ENCODE results near the gene ANKRD11. TPM values are rescaled to one million over a fixed set of nuclear protein-coding genes. Genes with fewer than 3 reads are reported as not detected.

The ANKRD11 gene
- total RNA-seq, 1 experiment from 2014 or later = 99.4 TPM

DNA sequence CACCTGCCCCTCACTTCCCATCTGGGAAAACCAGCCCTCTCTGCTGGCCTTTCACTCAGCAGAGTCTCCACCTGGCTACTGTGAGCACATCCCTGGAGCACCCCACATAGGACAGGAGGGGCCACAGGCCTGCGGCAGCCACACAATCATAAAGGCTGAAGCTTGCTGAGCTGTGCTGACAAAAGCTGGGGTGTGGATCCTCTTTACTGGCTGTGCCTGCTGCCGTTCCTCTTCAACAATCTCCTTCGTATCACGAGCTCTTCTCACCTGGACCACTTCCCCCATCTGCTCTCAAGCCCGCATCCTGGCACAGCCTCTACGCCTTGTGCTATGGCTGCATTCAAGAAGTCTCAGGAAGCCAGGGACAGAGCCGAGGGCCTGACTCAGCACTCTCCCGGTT lies 186.7 kb downstream of the ANKRD11 start:
- H3K9me3 ChIP-seq (ENCODE audit: control insufficient read depth, insufficient read depth, low read depth, low read length) = no peaks in the 10 kb centered on the region
- in situ Hi-C loops (cut with HindIII; ENCODE audit: low pct_unique_long_range_greater_than_20kb, low sequenced_read_pairs) = no loop called here
- no peaks in the 10 kb centered on the region for H3K27me3 ChIP-seq (ENCODE audit: control insufficient read depth, insufficient read depth, low read length)
- H3K4me3 ChIP-seq (ENCODE audit: low read depth in 2 of 2, low read length in 2 of 2) = no peak overlapping the region
- CTCF ChIA-PET = no interaction called here
- DNase-seq (ENCODE audit: low read depth, low spot score) (no peak), ATAC-seq (no peak)
- no TSS peak for BruUV-seq (replicated peaks)
- H3K36me3 ChIP-seq (ENCODE audit: control insufficient read depth, insufficient read depth, low read length) = no peaks in the 10 kb centered on the region
- H3K27ac ChIP-seq (ENCODE audit: low read length) = peak overlapping the region; percentile 44
- TF ChIP-seq SIN3A (IDR thresholded peaks at IDR 0.05; ENCODE audit: borderline replicate concordance, insufficient read depth, low read depth, low read length) (no peak), POLR2AphosphoS5 (IDR thresholded peaks at IDR 0.05; ENCODE audit: low read depth, low read length) (no peak), TCF7L2 (IDR thresholded peaks at IDR 0.05; ENCODE audit: low read depth, low read length) (no peak)
- TF ChIP-seq, protein P1, sequence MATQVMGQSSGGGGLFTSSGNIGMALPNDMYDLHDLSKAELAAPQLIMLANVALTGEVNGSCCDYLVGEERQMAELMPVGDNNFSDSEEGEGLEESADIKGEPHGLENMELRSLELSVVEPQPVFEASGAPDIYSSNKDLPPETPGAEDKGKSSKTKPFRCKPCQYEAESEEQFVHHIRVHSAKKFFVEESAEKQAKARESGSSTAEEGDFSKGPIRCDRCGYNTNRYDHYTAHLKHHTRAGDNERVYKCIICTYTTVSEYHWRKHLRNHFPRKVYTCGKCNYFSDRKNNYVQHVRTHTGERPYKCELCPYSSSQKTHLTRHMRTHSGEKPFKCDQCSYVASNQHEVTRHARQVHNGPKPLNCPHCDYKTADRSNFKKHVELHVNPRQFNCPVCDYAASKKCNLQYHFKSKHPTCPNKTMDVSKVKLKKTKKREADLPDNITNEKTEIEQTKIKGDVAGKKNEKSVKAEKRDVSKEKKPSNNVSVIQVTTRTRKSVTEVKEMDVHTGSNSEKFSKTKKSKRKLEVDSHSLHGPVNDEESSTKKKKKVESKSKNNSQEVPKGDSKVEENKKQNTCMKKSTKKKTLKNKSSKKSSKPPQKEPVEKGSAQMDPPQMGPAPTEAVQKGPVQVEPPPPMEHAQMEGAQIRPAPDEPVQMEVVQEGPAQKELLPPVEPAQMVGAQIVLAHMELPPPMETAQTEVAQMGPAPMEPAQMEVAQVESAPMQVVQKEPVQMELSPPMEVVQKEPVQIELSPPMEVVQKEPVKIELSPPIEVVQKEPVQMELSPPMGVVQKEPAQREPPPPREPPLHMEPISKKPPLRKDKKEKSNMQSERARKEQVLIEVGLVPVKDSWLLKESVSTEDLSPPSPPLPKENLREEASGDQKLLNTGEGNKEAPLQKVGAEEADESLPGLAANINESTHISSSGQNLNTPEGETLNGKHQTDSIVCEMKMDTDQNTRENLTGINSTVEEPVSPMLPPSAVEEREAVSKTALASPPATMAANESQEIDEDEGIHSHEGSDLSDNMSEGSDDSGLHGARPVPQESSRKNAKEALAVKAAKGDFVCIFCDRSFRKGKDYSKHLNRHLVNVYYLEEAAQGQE (IDR thresholded peaks at IDR 0.05; ENCODE audit: insufficient read depth in 1 of 2, low read depth in 2 of 2, low read length in 1 of 2) = no peak
- TF ChIP-seq, protein P2, sequence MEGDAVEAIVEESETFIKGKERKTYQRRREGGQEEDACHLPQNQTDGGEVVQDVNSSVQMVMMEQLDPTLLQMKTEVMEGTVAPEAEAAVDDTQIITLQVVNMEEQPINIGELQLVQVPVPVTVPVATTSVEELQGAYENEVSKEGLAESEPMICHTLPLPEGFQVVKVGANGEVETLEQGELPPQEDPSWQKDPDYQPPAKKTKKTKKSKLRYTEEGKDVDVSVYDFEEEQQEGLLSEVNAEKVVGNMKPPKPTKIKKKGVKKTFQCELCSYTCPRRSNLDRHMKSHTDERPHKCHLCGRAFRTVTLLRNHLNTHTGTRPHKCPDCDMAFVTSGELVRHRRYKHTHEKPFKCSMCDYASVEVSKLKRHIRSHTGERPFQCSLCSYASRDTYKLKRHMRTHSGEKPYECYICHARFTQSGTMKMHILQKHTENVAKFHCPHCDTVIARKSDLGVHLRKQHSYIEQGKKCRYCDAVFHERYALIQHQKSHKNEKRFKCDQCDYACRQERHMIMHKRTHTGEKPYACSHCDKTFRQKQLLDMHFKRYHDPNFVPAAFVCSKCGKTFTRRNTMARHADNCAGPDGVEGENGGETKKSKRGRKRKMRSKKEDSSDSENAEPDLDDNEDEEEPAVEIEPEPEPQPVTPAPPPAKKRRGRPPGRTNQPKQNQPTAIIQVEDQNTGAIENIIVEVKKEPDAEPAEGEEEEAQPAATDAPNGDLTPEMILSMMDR (IDR thresholded peaks at IDR 0.05) = no peak
- intact Hi-C loops (cut with micrococcal nuclease; ENCODE audit: unreplicated experiment) = no loop called here
- peaks cover 19% of the 10 kb centered on the region for H3K4me1 ChIP-seq (ENCODE audit: control insufficient read depth, insufficient read depth, low read length)
- POLR2A ChIA-PET = no interaction called here

DNA sequence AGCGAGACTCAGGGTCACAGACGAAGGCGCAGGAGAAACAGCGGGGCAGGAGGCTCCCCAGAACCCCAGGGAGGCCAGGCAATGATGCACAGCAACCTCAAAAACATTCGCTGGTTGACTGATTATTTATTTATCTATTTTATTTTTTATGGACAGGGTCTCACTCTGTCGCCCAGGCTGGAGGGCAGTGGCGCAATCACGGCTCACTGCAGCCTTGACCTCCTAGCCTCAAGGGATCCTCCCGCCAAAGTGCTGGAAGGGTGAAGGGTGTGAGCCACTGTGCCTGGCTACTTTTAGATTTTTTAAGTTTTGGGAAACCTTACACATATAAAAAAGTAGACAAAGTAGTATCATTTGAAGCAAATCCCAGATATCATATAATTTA lies 189.4 kb downstream of the ANKRD11 start:
- H3K4me1 ChIP-seq (ENCODE audit: control insufficient read depth, insufficient read depth, low read length) = peaks cover 32% of the 10 kb centered on the region
- ATAC-seq (no peak), DNase-seq (ENCODE audit: low read depth, low spot score) (no peak)
- TF ChIP-seq TCF7L2 (IDR thresholded peaks at IDR 0.05; ENCODE audit: low read depth, low read length) (no peak), POLR2AphosphoS5 (IDR thresholded peaks at IDR 0.05; ENCODE audit: low read depth, low read length) (no peak), SIN3A (IDR thresholded peaks at IDR 0.05; ENCODE audit: borderline replicate concordance, insufficient read depth, low read depth, low read length) (no peak)
- TF ChIP-seq, protein P2 (IDR thresholded peaks at IDR 0.05) = no peak
- TF ChIP-seq, protein P1 (IDR thresholded peaks at IDR 0.05; ENCODE audit: insufficient read depth in 1 of 2, low read depth in 2 of 2, low read length in 1 of 2) = no peak
- BruUV-seq (replicated peaks) = no TSS peak
- intact Hi-C loops (cut with micrococcal nuclease; ENCODE audit: unreplicated experiment) (no loop called here), in situ Hi-C loops (cut with HindIII; ENCODE audit: low pct_unique_long_range_greater_than_20kb, low sequenced_read_pairs) (no loop called here)
- ChIA-PET CTCF (no interaction called here), POLR2A (no interaction called here)
- H3K9me3 ChIP-seq (ENCODE audit: control insufficient read depth, insufficient read depth, low read depth, low read length) = no peaks in the 10 kb centered on the region
- H3K36me3 ChIP-seq (ENCODE audit: control insufficient read depth, insufficient read depth, low read length) = no peaks in the 10 kb centered on the region
- H3K4me3 ChIP-seq (ENCODE audit: low read depth in 2 of 2, low read length in 2 of 2) = no peak overlapping the region
- H3K27ac ChIP-seq (ENCODE audit: low read length) = peak overlapping the region; percentile 69; the same call in 1 of the 2 replicates
- H3K27me3 ChIP-seq (ENCODE audit: control insufficient read depth, insufficient read depth, low read length) = no peaks in the 10 kb centered on the region

Measured in Panc1 (cell line).